HCT116 (cell line): ENCODE data around the gene CACNG1. TPM values are rescaled to one million over a fixed set of nuclear protein-coding genes. Genes with fewer than 3 reads are reported as not detected.

Experiments used
- ATAC-seq: fragments of 200-7000 bp; cut with Tn5 transposase; 2 replicates; pipeline ENCODE4 v1.9.1; 2020; ENCODE audit warnings: mild to moderate bottlenecking, moderate library complexity
- BruUV-seq: library from RNA; stranded (reverse); fragments of 400-500 nt; replicated peaks from 2 replicates; lab custom pipeline; 2021; lab: Mats Ljungman, UMichigan
- CTCF ChIA-PET: fragments of 300-600 bp; sonication (Branson Sonifier 250); formaldehyde crosslinking; loops from one replicate; lab custom pipeline; 2021; ENCODE audit warnings: antibody characterized with exemption; lab: Charles Lee
- POLR2A ChIA-PET: fragments of 300-600, 350-600 bp; sonication (Branson Sonifier 250); formaldehyde crosslinking; loops from one replicate; lab custom pipeline; 2021; ENCODE audit warnings: antibody characterized with exemption; lab: Charles Lee
- RAD21 ChIA-PET, 2 experiments: fragments of 300-600 bp; sonication (Branson Sonifier 250); formaldehyde crosslinking; loops; one replicate each; lab custom pipeline; 2023; ENCODE audit warnings: low total read pairs in 2 of 2; ENCODE audit not compliant: uncharacterized antibody in 2 of 2, unreplicated experiment in 2 of 2, low non-redundant PET in 1 of 2; lab: Charles Lee
- DNase-seq: peaks from one replicate; pipeline ENCODE4 v3.0.0-alpha.2; 2010; ENCODE audit warnings: low read depth, low spot score
- H2AFZ ChIP-seq: fragments of 200-600 bp; shearing (Covaris generic), sonication (generic); 2 replicates; pipeline ENCODE4 v1.6.1; 2017; ENCODE audit warnings: low read depth, mixed run types, mixed read lengths, antibody characterized with exemption, low read length; ENCODE audit not compliant: poor library complexity, severe bottlenecking
- H3K27ac ChIP-seq: 2 replicates; pipeline ENCODE4 v1.5.1; 2012; ENCODE audit warnings: low read depth, low read length
- H3K27me3 ChIP-seq: fragments of 200-600 bp; sonication (generic); 2 replicates; pipeline ENCODE4 v1.6.1; 2016; ENCODE audit warnings: mixed run types, low read length, mixed read lengths; ENCODE audit not compliant: insufficient read depth
- H3K36me3 ChIP-seq, 2 experiments: fragments of 200-500 bp in 1 of 2; fragments of 200-600 bp in 1 of 2; sonication (Bioruptor generic) in 1 of 2; sonication (generic) in 1 of 2; 2 replicates each; pipeline versions ENCODE4 v1.5.1 to v1.6.1; 2014 to 2016; ENCODE audit warnings: low read length in 2 of 2, inconsistent platforms in 1 of 2, mixed read lengths in 1 of 2, mixed run types in 1 of 2; ENCODE audit not compliant: insufficient read depth in 2 of 2, control insufficient read depth in 1 of 2
- H3K4me1 ChIP-seq, 2 experiments: fragments of 200-600 bp in 1 of 2; sonication (generic) in 1 of 2; 2 replicates each; pipeline versions ENCODE4 v1.5.1 to v1.6.1; 2012 to 2017; ENCODE audit warnings: low read length in 2 of 2, inconsistent platforms in 1 of 2, mild to moderate bottlenecking in 1 of 2, mixed read lengths in 1 of 2, mixed run types in 1 of 2, moderate library complexity in 1 of 2; ENCODE audit not compliant: insufficient read depth in 2 of 2, control insufficient read depth in 1 of 2
- H3K4me2 ChIP-seq: fragments of 200-600 bp; sonication (generic); 2 replicates; pipeline ENCODE4 v1.6.1; 2017; ENCODE audit warnings: mixed run types, low read length, mixed read lengths
- H3K4me3 ChIP-seq, 2 experiments: fragments of 200-600 bp in 1 of 2; sonication (generic) in 1 of 2; replicated peaks in 1 of 2; 2 replicates each; pipeline ENCODE4 v1.5.1; 2011 to 2016; ENCODE audit warnings: low read length in 2 of 2, control low read depth in 1 of 2, low read depth in 1 of 2, mild to moderate bottlenecking in 1 of 2, mixed read lengths in 1 of 2, mixed run types in 1 of 2
- H3K79me2 ChIP-seq: fragments of 200-600 bp; sonication (generic); 2 replicates; pipeline ENCODE4 v1.6.1; 2017; ENCODE audit warnings: mild to moderate bottlenecking, mixed run types, low read length, moderate library complexity, mixed read lengths; ENCODE audit not compliant: insufficient read depth
- H3K9ac ChIP-seq: fragments of 200-600 bp; sonication (generic); 2 replicates; pipeline ENCODE4 v1.6.1; 2016; ENCODE audit warnings: low read length, mixed read lengths
- H3K9me2 ChIP-seq: fragments of 200-600 bp; sonication (generic), shearing (Covaris generic); 2 replicates; pipeline ENCODE4 v1.6.1; 2017; ENCODE audit warnings: mixed run types, mild to moderate bottlenecking, moderate library complexity; ENCODE audit not compliant: insufficient read depth
- H3K9me3 ChIP-seq, 2 experiments: fragments of 200-500 bp in 1 of 2; fragments of 200-600 bp in 1 of 2; sonication (Bioruptor generic) in 1 of 2; sonication (generic) in 1 of 2; 2 replicates each; pipeline ENCODE4 v1.6.1; 2014 to 2017; ENCODE audit warnings: low read length in 2 of 2, mixed read lengths in 2 of 2, inconsistent platforms in 1 of 2, low read depth in 1 of 2, mild to moderate bottlenecking in 1 of 2, mixed run types in 1 of 2, moderate library complexity in 1 of 2; ENCODE audit not compliant: control insufficient read depth in 1 of 2, insufficient read depth in 1 of 2
- H4K20me1 ChIP-seq: fragments of 200-600 bp; sonication (generic), shearing (Covaris generic); 2 replicates; pipeline ENCODE4 v1.6.1; 2017; ENCODE audit warnings: mixed run types, mild to moderate bottlenecking, moderate library complexity; ENCODE audit not compliant: insufficient read depth
- EGR1 ChIP-seq: IDR thresholded peaks from 2 replicates; pipeline ENCODE4 v1.6.1; 2012; ENCODE audit warnings: low read depth
- POLR2A ChIP-seq: IDR thresholded peaks from 2 replicates; pipeline ENCODE4 v1.7.0; 2011; ENCODE audit warnings: borderline replicate concordance; ENCODE audit not compliant: insufficient read depth, insufficient read length; ENCODE audit errors: extremely low read depth
- POLR2AphosphoS5 ChIP-seq: IDR thresholded peaks from 2 replicates; pipeline ENCODE4 v1.6.1; 2011; ENCODE audit warnings: mild to moderate bottlenecking, low read depth, low read length, moderate library complexity
- RAD21 ChIP-seq: IDR thresholded peaks from 2 replicates; pipeline ENCODE4 v1.6.1; 2012; ENCODE audit warnings: low read depth, mild to moderate bottlenecking
- ZFX ChIP-seq: fragments of 450-650 bp; IDR thresholded peaks from 2 replicates; pipeline ENCODE4 v1.6.1; 2017
- intact Hi-C: fragments of 100-400 bp; cut with micrococcal nuclease; formaldehyde crosslinking; loops from 2 replicates; pipeline ENCODE4 v1.10.0; 2022
- total RNA-seq: library from RNA; stranded (reverse); gene quantifications from one replicate; pipeline ENCODE4 v1.2.1, GENCODE V29; 2021; ENCODE audit not compliant: unreplicated experiment
- TF ChIP-seq, protein P1 (sequence below): IDR thresholded peaks from 2 replicates; pipeline ENCODE4 v1.6.1; 2011; ENCODE audit warnings: mild to moderate bottlenecking, low read length, moderate library complexity; ENCODE audit not compliant: insufficient replicate concordance; ENCODE audit errors: extremely low read depth
- TF ChIP-seq, protein P2 (sequence below): IDR thresholded peaks from 2 replicates; pipeline ENCODE4 v1.6.1; 2012
- TF ChIP-seq, protein P3 (sequence below): IDR thresholded peaks from 2 replicates; pipeline ENCODE4 v1.6.1; 2012; ENCODE audit warnings: low read depth

CACNG1 gene
- total RNA-seq, 1 experiment from 2014 or later = not detected

DNA sequence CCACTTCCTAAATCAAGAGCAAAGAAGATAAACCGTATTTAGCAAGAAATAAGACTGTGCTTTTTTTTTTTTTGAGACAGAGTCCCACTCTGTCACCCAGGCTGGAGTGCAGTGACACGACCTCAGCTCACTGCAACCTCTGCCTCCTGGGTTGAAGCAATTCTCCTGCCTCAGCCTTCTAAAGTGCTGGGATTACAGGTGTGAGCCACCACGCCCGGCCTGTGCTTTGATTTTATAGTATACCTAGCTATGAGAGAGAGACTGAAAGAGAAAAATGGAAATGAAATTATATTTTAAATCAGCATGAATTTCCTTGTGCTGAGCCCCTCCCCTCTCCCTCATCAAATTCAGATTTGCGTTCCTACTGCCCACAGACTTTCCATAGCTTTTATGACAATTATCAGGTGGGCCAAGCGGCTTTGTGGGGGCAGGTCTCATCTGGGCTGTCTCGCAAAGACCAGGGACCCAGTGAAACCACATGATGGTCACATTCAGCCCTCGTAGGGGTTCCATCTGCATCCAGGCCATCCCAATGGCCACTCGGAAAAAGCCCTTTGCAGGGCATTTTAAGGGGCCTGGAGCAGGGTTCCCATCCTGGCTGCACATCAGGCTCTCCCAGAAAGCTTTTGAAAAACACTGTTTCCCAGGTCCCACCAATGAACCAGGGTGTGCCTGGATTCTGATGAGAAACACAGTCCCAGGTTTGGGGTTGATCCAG is 8.5 kb downstream of the CACNG1 start:
- no peak overlapping the region for H3K4me2 ChIP-seq
- TF ChIP-seq, protein P1, sequence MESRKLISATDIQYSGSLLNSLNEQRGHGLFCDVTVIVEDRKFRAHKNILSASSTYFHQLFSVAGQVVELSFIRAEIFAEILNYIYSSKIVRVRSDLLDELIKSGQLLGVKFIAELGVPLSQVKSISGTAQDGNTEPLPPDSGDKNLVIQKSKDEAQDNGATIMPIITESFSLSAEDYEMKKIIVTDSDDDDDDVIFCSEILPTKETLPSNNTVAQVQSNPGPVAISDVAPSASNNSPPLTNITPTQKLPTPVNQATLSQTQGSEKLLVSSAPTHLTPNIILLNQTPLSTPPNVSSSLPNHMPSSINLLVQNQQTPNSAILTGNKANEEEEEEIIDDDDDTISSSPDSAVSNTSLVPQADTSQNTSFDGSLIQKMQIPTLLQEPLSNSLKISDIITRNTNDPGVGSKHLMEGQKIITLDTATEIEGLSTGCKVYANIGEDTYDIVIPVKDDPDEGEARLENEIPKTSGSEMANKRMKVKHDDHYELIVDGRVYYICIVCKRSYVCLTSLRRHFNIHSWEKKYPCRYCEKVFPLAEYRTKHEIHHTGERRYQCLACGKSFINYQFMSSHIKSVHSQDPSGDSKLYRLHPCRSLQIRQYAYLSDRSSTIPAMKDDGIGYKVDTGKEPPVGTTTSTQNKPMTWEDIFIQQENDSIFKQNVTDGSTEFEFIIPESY = no peak
- TF ChIP-seq, protein P2, sequence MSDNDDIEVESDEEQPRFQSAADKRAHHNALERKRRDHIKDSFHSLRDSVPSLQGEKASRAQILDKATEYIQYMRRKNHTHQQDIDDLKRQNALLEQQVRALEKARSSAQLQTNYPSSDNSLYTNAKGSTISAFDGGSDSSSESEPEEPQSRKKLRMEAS = no peak
- TF ChIP-seq POLR2A = no peak
- TF ChIP-seq ZFX = no peak
- TF ChIP-seq EGR1 = no peak
- no peak for TF ChIP-seq POLR2AphosphoS5
- TF ChIP-seq, protein P3, sequence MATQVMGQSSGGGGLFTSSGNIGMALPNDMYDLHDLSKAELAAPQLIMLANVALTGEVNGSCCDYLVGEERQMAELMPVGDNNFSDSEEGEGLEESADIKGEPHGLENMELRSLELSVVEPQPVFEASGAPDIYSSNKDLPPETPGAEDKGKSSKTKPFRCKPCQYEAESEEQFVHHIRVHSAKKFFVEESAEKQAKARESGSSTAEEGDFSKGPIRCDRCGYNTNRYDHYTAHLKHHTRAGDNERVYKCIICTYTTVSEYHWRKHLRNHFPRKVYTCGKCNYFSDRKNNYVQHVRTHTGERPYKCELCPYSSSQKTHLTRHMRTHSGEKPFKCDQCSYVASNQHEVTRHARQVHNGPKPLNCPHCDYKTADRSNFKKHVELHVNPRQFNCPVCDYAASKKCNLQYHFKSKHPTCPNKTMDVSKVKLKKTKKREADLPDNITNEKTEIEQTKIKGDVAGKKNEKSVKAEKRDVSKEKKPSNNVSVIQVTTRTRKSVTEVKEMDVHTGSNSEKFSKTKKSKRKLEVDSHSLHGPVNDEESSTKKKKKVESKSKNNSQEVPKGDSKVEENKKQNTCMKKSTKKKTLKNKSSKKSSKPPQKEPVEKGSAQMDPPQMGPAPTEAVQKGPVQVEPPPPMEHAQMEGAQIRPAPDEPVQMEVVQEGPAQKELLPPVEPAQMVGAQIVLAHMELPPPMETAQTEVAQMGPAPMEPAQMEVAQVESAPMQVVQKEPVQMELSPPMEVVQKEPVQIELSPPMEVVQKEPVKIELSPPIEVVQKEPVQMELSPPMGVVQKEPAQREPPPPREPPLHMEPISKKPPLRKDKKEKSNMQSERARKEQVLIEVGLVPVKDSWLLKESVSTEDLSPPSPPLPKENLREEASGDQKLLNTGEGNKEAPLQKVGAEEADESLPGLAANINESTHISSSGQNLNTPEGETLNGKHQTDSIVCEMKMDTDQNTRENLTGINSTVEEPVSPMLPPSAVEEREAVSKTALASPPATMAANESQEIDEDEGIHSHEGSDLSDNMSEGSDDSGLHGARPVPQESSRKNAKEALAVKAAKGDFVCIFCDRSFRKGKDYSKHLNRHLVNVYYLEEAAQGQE = no peak
- no peak for TF ChIP-seq RAD21
- H2AFZ ChIP-seq = no peak overlapping the region
- H3K79me2 ChIP-seq = no peaks in the 10 kb centered on the region
- POLR2A ChIA-PET = no interaction called here
- RAD21 ChIA-PET = no interaction called here
- DNase-seq (no peak), ATAC-seq (no peak)
- H3K27me3 ChIP-seq = no peaks in the 10 kb centered on the region
- H4K20me1 ChIP-seq = no peaks in the 10 kb centered on the region
- CTCF ChIA-PET = no interaction called here
- peaks cover 8 to 13% of the 10 kb centered on the region in 2 experiments; a peak in 1 of 4 replicates for H3K9me3 ChIP-seq
- no peak overlapping the region for H3K9ac ChIP-seq
- H3K9me2 ChIP-seq = no peaks in the 10 kb centered on the region
- H3K27ac ChIP-seq = no peak overlapping the region
- intact Hi-C loops = no loop called here
- no peaks in the 10 kb centered on the region for H3K36me3 ChIP-seq
- no TSS peak for BruUV-seq
- H3K4me3 ChIP-seq = no peak overlapping the region
- no peaks in the 10 kb centered on the region for H3K4me1 ChIP-seq
